Measurements from ENCODE around the gene UGGT2.

DNA sequence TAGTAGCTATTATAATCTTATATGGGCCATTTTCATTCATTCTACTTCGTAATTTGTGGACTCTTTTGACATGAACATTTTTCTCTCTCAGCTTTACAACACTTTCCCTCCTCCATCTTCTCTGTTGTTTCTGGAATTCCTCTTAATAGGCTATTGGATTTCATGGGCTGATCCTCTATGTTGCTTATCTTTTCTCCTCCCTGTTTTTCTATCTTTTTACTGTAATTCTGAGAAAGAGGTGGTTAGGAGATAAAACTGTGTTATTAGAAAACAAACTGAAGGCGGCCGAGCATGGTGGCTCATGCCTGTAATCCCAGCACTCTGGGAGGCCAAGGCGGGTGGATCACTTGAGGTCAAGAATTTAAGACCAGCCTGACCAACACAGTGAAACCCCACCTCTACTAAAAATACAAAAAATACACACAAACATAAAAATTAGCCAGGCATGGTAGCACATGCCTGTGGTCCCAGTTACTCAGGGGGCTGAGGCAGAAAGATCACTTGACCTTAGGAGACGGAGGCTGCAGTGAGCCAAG lies 188.1 kb downstream of the UGGT2 start:
- TF ChIP-seq EZH2 (IDR thresholded peaks at IDR 0.05; ENCODE audit: insufficient read depth, poor library complexity, severe bottlenecking) (no peak), EZH2phosphoT487 (IDR thresholded peaks at IDR 0.05; ENCODE audit: insufficient read depth, low read depth) (no peak)

Measured in GM23248 (cell line).